Mesenchymal stem cell (in vitro differentiated cells and primary cell): ENCODE results near the gene DSCAML1.

Experiments used
- DNase-seq: peaks from one replicate; pipeline ENCODE4 v3.0.0-alpha.2; 2013
- H2AFZ ChIP-seq: one replicate; pipeline ENCODE4 v1.6.1; 2013; ENCODE audit warnings: low read depth, mild to moderate bottlenecking, control low read depth, inconsistent platforms, low read length, moderate library complexity
- H2AK5ac ChIP-seq: 2 replicates; pipeline ENCODE4 v1.6.1; 2013; ENCODE audit warnings: low read length, moderate library complexity, mild to moderate bottlenecking, inconsistent platforms; ENCODE audit not compliant: severe bottlenecking
- H2BK120ac ChIP-seq: one replicate; pipeline ENCODE4 v1.6.1; 2013; ENCODE audit warnings: low read depth, mild to moderate bottlenecking, inconsistent platforms, low read length, moderate library complexity
- H2BK12ac ChIP-seq, 2 experiments: one replicate each; pipeline ENCODE4 v1.6.1; 2013; ENCODE audit warnings: inconsistent platforms in 2 of 2, low read length in 2 of 2, mild to moderate bottlenecking in 2 of 2, moderate library complexity in 2 of 2, control low read depth in 1 of 2
- H2BK15ac ChIP-seq: one replicate; pipeline ENCODE4 v1.6.1; 2013; ENCODE audit warnings: mild to moderate bottlenecking, low read depth, inconsistent platforms; ENCODE audit not compliant: poor library complexity, severe bottlenecking
- H2BK5ac ChIP-seq: 2 replicates; pipeline ENCODE4 v1.6.1; 2013; ENCODE audit warnings: low read depth, mild to moderate bottlenecking, low read length, control low read depth, inconsistent platforms; ENCODE audit not compliant: poor library complexity, severe bottlenecking
- H3K14ac ChIP-seq, 2 experiments: one replicate each; pipeline ENCODE4 v1.6.1; 2013; ENCODE audit warnings: inconsistent platforms in 2 of 2, low read length in 2 of 2, control low read depth in 1 of 2, mild to moderate bottlenecking in 1 of 2, moderate library complexity in 1 of 2
- H3K18ac ChIP-seq, 2 experiments: one replicate each; pipeline ENCODE4 v1.6.1; 2013; ENCODE audit warnings: inconsistent platforms in 2 of 2, low read length in 2 of 2, control low read depth in 1 of 2, low read depth in 1 of 2, mild to moderate bottlenecking in 1 of 2
- H3K23ac ChIP-seq, 2 experiments: one replicate each; pipeline ENCODE4 v1.6.1; 2013; ENCODE audit warnings: inconsistent platforms in 2 of 2, low read length in 2 of 2, mild to moderate bottlenecking in 2 of 2, moderate library complexity in 2 of 2, control low read depth in 1 of 2
- H3K27ac ChIP-seq: 2 replicates; pipeline ENCODE4 v1.5.1; 2013; ENCODE audit warnings: mild to moderate bottlenecking, moderate library complexity, low read length, control low read depth, inconsistent platforms; ENCODE audit not compliant: poor library complexity, severe bottlenecking
- H3K27me3 ChIP-seq, 2 experiments: 2 replicates each; pipeline versions ENCODE4 v1.6.1 to v1.7.0; 2013; ENCODE audit warnings: low read length in 2 of 2, mild to moderate bottlenecking in 2 of 2, moderate library complexity in 2 of 2, control low read depth in 1 of 2, inconsistent platforms in 1 of 2; ENCODE audit not compliant: control insufficient read depth in 1 of 2, insufficient read depth in 1 of 2
- H3K36me3 ChIP-seq, 2 experiments: 2 replicates each; pipeline versions ENCODE4 v1.6.1 to v1.7.0; 2013; ENCODE audit warnings: low read length in 2 of 2, control low read depth in 1 of 2, inconsistent platforms in 1 of 2, low read depth in 1 of 2, mild to moderate bottlenecking in 1 of 2; ENCODE audit not compliant: insufficient read depth in 2 of 2, control insufficient read depth in 1 of 2
- H3K4ac ChIP-seq, 2 experiments: one replicate each; pipeline ENCODE4 v1.6.1; 2013; ENCODE audit warnings: inconsistent platforms in 2 of 2, low read length in 2 of 2, mild to moderate bottlenecking in 2 of 2, moderate library complexity in 2 of 2, control low read depth in 1 of 2, low read depth in 1 of 2
- H3K4me1 ChIP-seq: 2 replicates; pipeline ENCODE4 v1.6.1; 2013; ENCODE audit warnings: low read depth, low read length, control low read depth; ENCODE audit not compliant: control insufficient read depth, insufficient read depth
- H3K4me2 ChIP-seq: 2 replicates; pipeline ENCODE4 v1.6.1; 2013; ENCODE audit warnings: low read length, mild to moderate bottlenecking, inconsistent platforms; ENCODE audit not compliant: poor library complexity, severe bottlenecking
- H3K4me3 ChIP-seq, 2 experiments: 2 replicates each; pipeline versions ENCODE4 v1.5.1 to v1.7.0; 2013; ENCODE audit warnings: low read length in 2 of 2, mild to moderate bottlenecking in 2 of 2, control low read depth in 1 of 2, low read depth in 1 of 2; ENCODE audit not compliant: insufficient read depth in 1 of 2
- H3K79me1 ChIP-seq: replicated peaks from 2 replicates; pipeline ENCODE4 v1.6.1; 2013; ENCODE audit warnings: mild to moderate bottlenecking, control low read depth, low read length, inconsistent platforms; ENCODE audit not compliant: poor library complexity, severe bottlenecking
- H3K9ac ChIP-seq: 2 replicates; pipeline ENCODE4 v1.7.0; 2013; ENCODE audit warnings: mild to moderate bottlenecking, low read length, moderate library complexity
- H3K9me3 ChIP-seq: 2 replicates; pipeline ENCODE4 v1.7.0; 2013; ENCODE audit warnings: mild to moderate bottlenecking, low read length; ENCODE audit not compliant: control insufficient read depth
- H4K8ac ChIP-seq: one replicate; pipeline ENCODE4 v1.6.1; 2013; ENCODE audit warnings: inconsistent platforms, mild to moderate bottlenecking, low read length, moderate library complexity
- H4K91ac ChIP-seq: one replicate; pipeline ENCODE4 v1.6.1; 2013; ENCODE audit warnings: mild to moderate bottlenecking, low read length, inconsistent platforms
- WGBS: methylation state at CpG from one replicate; pipeline ENCODE4 v1.1.7; 2013; ENCODE audit warnings: mixed read lengths; 5-methylcytosine and 5-hydroxymethylcytosine counted together

DSCAML1 gene

DNA sequence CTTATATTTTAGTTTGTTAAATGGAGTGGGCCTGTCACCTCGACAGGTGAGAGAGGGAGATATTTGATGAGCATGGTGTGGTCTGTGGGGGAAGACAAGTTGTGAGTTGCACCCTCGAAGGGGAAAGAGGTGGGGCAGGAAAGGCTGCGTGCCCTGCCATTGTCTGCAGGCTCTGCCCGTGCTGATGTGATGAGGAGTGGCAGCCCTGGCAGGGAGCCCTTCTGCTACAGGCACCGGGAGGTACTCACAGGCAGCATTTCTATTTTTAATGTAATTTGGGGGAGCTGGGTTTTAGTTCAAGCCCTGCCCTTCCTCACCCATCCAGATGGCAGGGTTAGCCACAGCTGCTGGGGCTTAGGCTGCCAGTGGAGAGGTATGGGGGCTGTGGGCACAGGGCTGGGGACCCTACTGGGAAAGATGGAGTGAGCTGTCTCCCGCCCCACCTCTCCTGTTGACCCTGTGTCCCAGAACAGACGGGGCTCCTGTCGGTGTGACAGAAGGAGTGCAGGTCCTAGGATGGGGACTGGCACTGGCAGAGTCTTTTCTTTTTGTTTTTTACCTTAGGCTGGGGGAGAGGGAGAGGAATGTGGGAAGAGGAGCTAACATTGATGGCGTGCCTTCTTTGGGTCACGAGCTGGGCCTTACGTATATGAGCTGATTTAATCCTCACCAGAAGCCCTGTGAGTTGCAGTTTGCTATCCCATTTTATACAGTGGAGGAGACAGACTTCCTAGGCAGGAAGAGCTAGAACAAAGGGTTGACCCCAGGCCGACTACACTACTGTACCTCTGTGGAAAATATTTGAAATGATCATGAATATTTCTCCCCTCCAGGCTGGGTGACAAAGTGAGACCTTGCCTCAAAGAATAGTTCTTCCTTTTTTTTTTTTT lies 417.8 kb downstream of the DSCAML1 start:
- 89% methylated on average over 11 of the region's 12 CpGs for WGBS
- H3K4ac ChIP-seq = no peak overlapping the region
- no peak overlapping the region for H3K4me3 ChIP-seq
- no peak overlapping the region for H3K18ac ChIP-seq
- H2BK120ac ChIP-seq = no peak overlapping the region
- no peak overlapping the region for H3K27ac ChIP-seq
- no peak overlapping the region for H3K23ac ChIP-seq
- no peaks in the 10 kb centered on the region for H3K27me3 ChIP-seq
- H2BK5ac ChIP-seq = no peak overlapping the region
- H2AK5ac ChIP-seq = no peak overlapping the region
- H2BK12ac ChIP-seq = no peak overlapping the region
- H3K4me1 ChIP-seq = peaks cover 4% of the 10 kb centered on the region
- H3K9ac ChIP-seq = no peak overlapping the region
- H2BK15ac ChIP-seq = no peak overlapping the region
- H3K79me1 ChIP-seq = peaks cover 9% of the 10 kb centered on the region
- no peak overlapping the region for H4K91ac ChIP-seq
- no peak for DNase-seq
- no peak overlapping the region for H3K14ac ChIP-seq
- no peak overlapping the region for H2AFZ ChIP-seq
- H3K36me3 ChIP-seq = peaks cover 71 to 83% of the 10 kb centered on the region in 2 experiments
- no peak overlapping the region for H3K4me2 ChIP-seq
- no peak overlapping the region for H4K8ac ChIP-seq
- no peaks in the 10 kb centered on the region for H3K9me3 ChIP-seq
